GM12873 (cell line): ENCODE data around the gene VAT1L.

Source experiments
- CTCF ChIP-seq: IDR thresholded peaks from 2 replicates; pipeline ENCODE4 v1.5.1; 2012; ENCODE audit warnings: low read depth, mild to moderate bottlenecking, moderate library complexity, low read length, control low read depth; ENCODE audit not compliant: insufficient read depth; ENCODE audit errors: missing control alignments

Gene VAT1L

DNA sequence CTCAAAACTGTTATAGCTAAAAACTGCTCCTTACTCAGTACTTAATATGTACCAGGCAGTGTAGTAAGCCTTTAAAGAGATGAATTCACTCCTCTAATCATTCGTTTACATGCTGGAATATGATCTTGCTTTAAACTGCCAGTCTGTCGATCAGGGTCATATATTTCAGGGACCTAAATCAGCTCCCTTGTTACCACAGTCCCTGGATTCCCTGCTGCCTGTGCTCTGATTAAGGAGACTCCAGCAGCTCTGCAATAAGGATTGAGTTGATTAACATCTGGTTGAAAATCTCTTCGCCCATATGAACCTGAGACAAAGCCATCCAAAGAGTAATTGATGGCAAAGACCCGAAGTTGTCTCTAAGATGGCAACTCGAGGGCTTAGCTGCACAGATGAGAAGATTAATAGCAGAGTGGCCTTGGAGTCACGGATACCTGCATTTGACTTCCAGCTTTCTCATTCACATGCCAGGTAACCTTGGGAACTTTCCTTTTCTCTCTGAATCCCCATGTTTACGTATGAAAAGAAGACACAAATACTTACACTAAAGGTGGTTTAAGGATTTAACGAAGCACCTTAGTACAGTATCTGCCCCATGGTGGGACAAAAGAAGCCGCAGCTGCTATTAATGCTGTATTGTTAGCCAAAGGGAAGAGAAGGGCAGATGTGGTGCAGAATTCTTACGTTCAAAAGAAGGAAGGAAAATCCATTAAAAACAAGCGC lies 68.2 kb downstream of the VAT1L start:
- no peak for TF ChIP-seq CTCF

GRCh38 chr16:77858060-77858459 lies 69.7 kb downstream of the VAT1L start:
- no peak for TF ChIP-seq CTCF

DNA sequence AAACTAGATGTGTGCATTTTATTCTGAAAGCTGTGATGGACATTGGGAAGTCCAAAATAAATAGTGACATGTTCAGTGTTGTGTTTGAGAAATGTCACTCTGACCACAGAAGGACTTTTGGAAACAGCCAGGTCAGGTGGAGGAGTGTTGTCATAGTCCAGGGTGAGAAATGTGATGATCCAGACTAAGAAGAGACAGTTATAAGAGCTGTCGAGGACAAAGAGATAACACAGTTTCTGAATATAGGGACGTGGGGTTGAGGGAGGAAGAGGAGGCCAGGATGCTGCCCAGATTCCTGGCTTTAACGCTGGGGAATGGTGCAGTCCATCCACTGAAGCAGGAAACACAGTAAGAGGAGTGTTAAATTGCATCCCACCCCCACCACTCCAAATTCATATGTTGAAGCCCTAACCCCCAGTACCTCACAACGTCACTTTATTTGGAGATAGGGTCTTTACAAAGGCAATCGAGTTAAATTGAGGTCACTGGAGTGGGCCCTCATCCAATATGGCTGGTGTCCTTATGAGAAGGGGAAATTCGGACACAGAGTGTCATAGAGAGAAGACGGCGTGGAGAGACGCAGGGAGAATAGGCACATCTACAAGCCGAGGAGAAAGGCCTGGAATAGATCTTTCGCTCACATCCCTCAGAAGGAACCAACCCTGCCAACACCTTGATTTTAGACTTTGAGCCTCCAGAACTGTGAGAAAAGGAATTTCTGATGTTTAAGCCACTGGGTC lies 71.3 kb downstream of the VAT1L start:
- no peak for TF ChIP-seq CTCF

DNA sequence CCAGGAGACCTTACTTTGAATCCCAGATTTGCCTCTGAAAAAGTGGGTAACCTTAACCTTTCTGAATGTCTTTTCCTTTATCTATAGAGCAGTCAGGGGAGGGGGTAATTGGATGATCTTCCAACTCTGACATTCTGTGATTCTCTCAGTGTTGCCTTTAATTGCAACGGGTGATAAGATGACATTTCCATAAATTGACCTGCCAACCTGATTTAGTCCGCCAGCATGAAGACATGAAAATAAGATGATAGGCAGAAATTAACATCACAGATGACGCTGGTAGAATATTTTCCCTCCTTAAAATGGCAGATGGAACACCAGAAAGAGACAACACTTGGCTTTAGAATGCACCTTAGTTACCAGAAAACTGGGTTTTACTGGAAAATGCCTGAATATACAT lies 72.6 kb downstream of the VAT1L start:
- TF ChIP-seq CTCF = no peak

- no peak for TF ChIP-seq CTCF
Observed at GRCh38 chr16:77863250-77863649, 74.9 kb downstream of the VAT1L start.

- no peak for TF ChIP-seq CTCF
Observed at GRCh38 chr16:77866752-77867151, 78.4 kb downstream of the VAT1L start.

- no peak for TF ChIP-seq CTCF
Observed at GRCh38 chr16:77868052-77868451, 79.7 kb downstream of the VAT1L start.
